PC-9 (cell line): ENCODE results near the gene OCA2. TPM values are rescaled to one million over a fixed set of nuclear protein-coding genes. Genes with fewer than 3 reads are reported as not detected.

Source experiments
- BruUV-seq: library from RNA; stranded (reverse); fragments of 400-500 nt; replicated peaks from 2 replicates; lab custom pipeline; 2021; lab: Mats Ljungman, UMichigan
- CTCF ChIA-PET: fragments of 300-600 bp; sonication (Branson Sonifier 250); formaldehyde crosslinking; loops from one replicate; lab custom pipeline; 2022; ENCODE audit warnings: antibody characterized with exemption; lab: Charles Lee
- POLR2A ChIA-PET: fragments of 300-600 bp; sonication (Branson Sonifier 250); formaldehyde crosslinking; loops from one replicate; lab custom pipeline; 2022; ENCODE audit warnings: antibody characterized with exemption; ENCODE audit not compliant: unreplicated experiment; lab: Charles Lee
- DNase-seq, 2 experiments: peaks; one replicate each; pipeline versions ENCODE4 v3.0.0 to v3.0.0-alpha.2; 2015 to 2022; ENCODE audit warnings: mixed read lengths in 1 of 2
- H2AFZ ChIP-seq: fragments of 200-600 bp; sonication (generic); 2 replicates; pipeline ENCODE4 v1.8.1; 2017; ENCODE audit warnings: antibody characterized with exemption
- H3F3A ChIP-seq: fragments of 200-600 bp; sonication (generic); 2 replicates; pipeline ENCODE4 v1.8.1; 2017; ENCODE audit warnings: antibody characterized with exemption, mild to moderate bottlenecking, low read depth; ENCODE audit not compliant: insufficient read depth
- H3K27ac ChIP-seq: fragments of 200-600 bp; sonication (generic); 2 replicates; pipeline ENCODE4 v1.6.1; 2016; ENCODE audit warnings: mixed run types
- H3K27me3 ChIP-seq: fragments of 200-600 bp; sonication (generic); 2 replicates; pipeline ENCODE4 v1.6.1; 2016; ENCODE audit warnings: low read depth, mixed run types; ENCODE audit not compliant: insufficient read depth
- H3K36me3 ChIP-seq: fragments of 200-600 bp; sonication (generic); 2 replicates; pipeline ENCODE4 v1.6.1; 2016; ENCODE audit warnings: low read depth, mixed run types
- H3K4me1 ChIP-seq: fragments of 200-600 bp; sonication (generic); replicated peaks from 2 replicates; pipeline ENCODE4 v1.6.1; 2016; ENCODE audit warnings: mixed run types; ENCODE audit not compliant: insufficient read depth
- H3K4me2 ChIP-seq: fragments of 200-600 bp; sonication (generic); 2 replicates; pipeline ENCODE4 v1.6.1; 2017; ENCODE audit warnings: mixed run types
- H3K4me3 ChIP-seq: fragments of 200-600 bp; sonication (generic); 2 replicates; pipeline ENCODE4 v1.6.1; 2016; ENCODE audit warnings: mixed run types
- H3K79me2 ChIP-seq: fragments of 200-600 bp; sonication (generic); 2 replicates; pipeline ENCODE4 v1.6.1; 2017; ENCODE audit warnings: low read depth, mixed run types
- H3K9me2 ChIP-seq: fragments of 200-600 bp; sonication (generic); 2 replicates; pipeline ENCODE4 v1.8.1; 2017; ENCODE audit warnings: mild to moderate bottlenecking; ENCODE audit not compliant: insufficient read depth
- H3K9me3 ChIP-seq: fragments of 200-600 bp; sonication (generic); 2 replicates; pipeline ENCODE4 v1.8.1; 2016; ENCODE audit warnings: low read depth; ENCODE audit not compliant: insufficient read depth
- H4K20me1 ChIP-seq: fragments of 200-600 bp; sonication (generic); 2 replicates; pipeline ENCODE4 v1.8.1; 2017; ENCODE audit not compliant: insufficient read depth
- EZH2 ChIP-seq: fragments of 200-600 bp; sonication (generic); IDR thresholded peaks from 2 replicates; pipeline ENCODE4 v1.8.0; 2017; ENCODE audit warnings: antibody characterized with exemption, low read depth
- intact Hi-C: fragments of 100-400 bp; cut with micrococcal nuclease; formaldehyde crosslinking; loops from one replicate; pipeline ENCODE4 v1.10.0; 2022; ENCODE audit not compliant: unreplicated experiment
- total RNA-seq: library from RNA; stranded (reverse); gene quantifications from 2 replicates; pipeline ENCODE4 v1.2.3, GENCODE V29; 2021
- TF ChIP-seq, protein P1 (sequence below): fragments of 200-600 bp; sonication (generic); conservative IDR thresholded peaks from 2 replicates; pipeline ENCODE4 v1.6.1; 2017; ENCODE audit warnings: mixed run types, antibody characterized with exemption, mild to moderate bottlenecking, moderate library complexity

Gene OCA2
- total RNA-seq, 1 experiment from 2014 or later: not detected

DNA sequence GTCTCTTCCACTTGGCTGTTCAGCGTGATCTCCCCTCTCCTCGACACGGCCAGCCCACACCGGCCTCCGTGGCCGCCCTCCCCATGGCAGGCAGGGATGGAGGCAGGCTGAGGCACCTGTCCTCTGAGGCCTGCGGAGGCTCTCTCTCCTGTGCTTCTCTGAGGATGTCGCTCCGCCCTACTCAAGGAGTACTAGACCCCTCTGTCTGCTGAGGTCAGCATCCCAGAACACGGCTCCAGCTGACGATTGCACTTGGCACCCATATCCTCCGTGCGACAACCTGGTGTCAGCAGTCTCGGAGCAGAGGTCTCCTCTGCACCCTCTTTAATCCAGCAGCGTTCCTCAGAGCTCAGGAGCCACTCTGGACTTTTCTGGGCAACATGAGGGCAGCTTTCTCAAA lies 322.6 kb downstream of the OCA2 start:
- Histone ChIP-seq H3K4me2 (no peak overlapping the region), H2AFZ (no peak overlapping the region), H3K79me2 (no peaks in the 10 kb centered on the region), H3K4me1 (no peaks in the 10 kb centered on the region), H3K9me2 (no peaks in the 10 kb centered on the region), H3K4me3 (no peak overlapping the region), H4K20me1 (no peaks in the 10 kb centered on the region), H3K27ac (no peak overlapping the region), H3F3A (no peaks in the 10 kb centered on the region), H3K36me3 (no peaks in the 10 kb centered on the region), H3K9me3 (no peaks in the 10 kb centered on the region), H3K27me3 (no peaks in the 10 kb centered on the region)
- BruUV-seq: no TSS peak
- TF ChIP-seq EZH2: no peak
- TF ChIP-seq, protein P1, sequence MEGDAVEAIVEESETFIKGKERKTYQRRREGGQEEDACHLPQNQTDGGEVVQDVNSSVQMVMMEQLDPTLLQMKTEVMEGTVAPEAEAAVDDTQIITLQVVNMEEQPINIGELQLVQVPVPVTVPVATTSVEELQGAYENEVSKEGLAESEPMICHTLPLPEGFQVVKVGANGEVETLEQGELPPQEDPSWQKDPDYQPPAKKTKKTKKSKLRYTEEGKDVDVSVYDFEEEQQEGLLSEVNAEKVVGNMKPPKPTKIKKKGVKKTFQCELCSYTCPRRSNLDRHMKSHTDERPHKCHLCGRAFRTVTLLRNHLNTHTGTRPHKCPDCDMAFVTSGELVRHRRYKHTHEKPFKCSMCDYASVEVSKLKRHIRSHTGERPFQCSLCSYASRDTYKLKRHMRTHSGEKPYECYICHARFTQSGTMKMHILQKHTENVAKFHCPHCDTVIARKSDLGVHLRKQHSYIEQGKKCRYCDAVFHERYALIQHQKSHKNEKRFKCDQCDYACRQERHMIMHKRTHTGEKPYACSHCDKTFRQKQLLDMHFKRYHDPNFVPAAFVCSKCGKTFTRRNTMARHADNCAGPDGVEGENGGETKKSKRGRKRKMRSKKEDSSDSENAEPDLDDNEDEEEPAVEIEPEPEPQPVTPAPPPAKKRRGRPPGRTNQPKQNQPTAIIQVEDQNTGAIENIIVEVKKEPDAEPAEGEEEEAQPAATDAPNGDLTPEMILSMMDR: no peak
- ChIA-PET CTCF (no interaction called here), POLR2A (no interaction called here)
- DNase-seq: no peak
- intact Hi-C loops: no loop called here

DNA sequence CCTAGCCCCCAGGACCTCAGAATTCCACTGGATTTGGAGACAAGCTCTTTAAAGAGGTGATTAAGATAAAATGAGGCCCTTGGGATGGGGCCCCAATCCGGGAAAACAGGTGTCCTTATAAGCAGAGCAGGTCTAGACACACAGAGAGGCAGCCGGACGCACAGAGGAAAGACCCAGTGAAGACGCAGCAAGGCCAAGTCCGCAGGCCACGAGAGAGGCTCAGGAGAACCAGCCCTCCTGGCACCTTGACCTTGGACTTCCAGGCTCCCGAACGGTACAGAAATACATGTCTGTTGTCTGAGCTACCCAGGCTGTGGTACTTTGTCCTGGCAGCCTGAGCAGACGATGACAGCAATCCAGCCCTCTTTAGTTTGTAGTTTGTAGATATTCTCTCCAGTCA lies 324.5 kb downstream of the OCA2 start:
- H3K36me3 ChIP-seq: no peaks in the 10 kb centered on the region
- no peak overlapping the region for H3K27ac ChIP-seq
- no peak for TF ChIP-seq EZH2
- TF ChIP-seq, protein P1: no peak
- no TSS peak for BruUV-seq
- no peak overlapping the region for H3K4me2 ChIP-seq
- no peaks in the 10 kb centered on the region for H3K4me1 ChIP-seq
- CTCF ChIA-PET: no interaction called here
- no peak overlapping the region for H3K4me3 ChIP-seq
- no peaks in the 10 kb centered on the region for H3F3A ChIP-seq
- no peaks in the 10 kb centered on the region for H4K20me1 ChIP-seq
- no peaks in the 10 kb centered on the region for H3K9me2 ChIP-seq
- intact Hi-C loops: no loop called here
- no peak for DNase-seq
- peaks cover 6% of the 10 kb centered on the region; the same call in 1 of the 2 replicates for H3K27me3 ChIP-seq
- H2AFZ ChIP-seq: no peak overlapping the region
- H3K9me3 ChIP-seq: no peaks in the 10 kb centered on the region
- POLR2A ChIA-PET: no interaction called here
- H3K79me2 ChIP-seq: no peaks in the 10 kb centered on the region

DNA sequence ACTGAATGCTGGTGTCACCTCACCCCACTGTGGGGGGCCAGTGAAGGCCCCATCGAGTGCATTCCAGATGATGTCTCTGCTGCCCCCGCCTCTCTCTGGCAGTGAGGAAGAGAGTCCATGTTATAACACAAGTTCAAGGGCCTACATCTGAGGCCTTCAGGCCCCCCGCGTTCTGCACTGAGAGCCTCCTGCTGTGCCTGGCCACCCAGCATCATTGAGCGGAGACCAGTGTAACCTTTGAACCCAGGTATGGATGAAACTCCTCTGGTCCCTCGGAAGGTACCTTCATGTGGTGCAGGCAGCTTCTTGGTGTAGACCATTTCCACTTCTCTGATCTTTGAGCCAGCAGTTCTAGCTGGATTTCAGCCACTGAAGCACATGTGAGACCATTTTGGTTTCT lies 324.9 kb downstream of the OCA2 start:
- intact Hi-C loops: no loop called here
- H4K20me1 ChIP-seq: no peaks in the 10 kb centered on the region
- POLR2A ChIA-PET: no interaction called here
- BruUV-seq: no TSS peak
- no peaks in the 10 kb centered on the region for H3K9me2 ChIP-seq
- no peak overlapping the region for H3K4me2 ChIP-seq
- no peaks in the 10 kb centered on the region for H3K79me2 ChIP-seq
- no peaks in the 10 kb centered on the region for H3K9me3 ChIP-seq
- no peak overlapping the region for H3K27ac ChIP-seq
- CTCF ChIA-PET: no interaction called here
- no peak for DNase-seq
- no peak overlapping the region for H2AFZ ChIP-seq
- TF ChIP-seq, protein P1: no peak
- no peak for TF ChIP-seq EZH2
- no peaks in the 10 kb centered on the region for H3K36me3 ChIP-seq
- H3K4me1 ChIP-seq: no peaks in the 10 kb centered on the region
- peaks cover 10% of the 10 kb centered on the region; the same call in 1 of the 2 replicates for H3K27me3 ChIP-seq
- H3F3A ChIP-seq: no peaks in the 10 kb centered on the region
- H3K4me3 ChIP-seq: no peak overlapping the region
